ENCODE measurements around the gene AHNAK.

AHNAK gene

GRCh38 chr11:62538470-62539237 is 8.0 kb downstream of the AHNAK start:
- TF ChIP-seq POLR2A (IDR thresholded peaks at IDR 0.05; ENCODE audit: low read depth, low read length) = no peak; the same call in 1 of the 2 replicates
- DNase-seq (ENCODE audit: insufficient read length, low spot score) (no peak), FAIRE-seq (no peak)

GRCh38 chr11:62536301-62536957 is 10.2 kb downstream of the AHNAK start:
- DNase-seq (ENCODE audit: insufficient read length, low spot score) = no peak
- no peak for FAIRE-seq
- TF ChIP-seq POLR2A (IDR thresholded peaks at IDR 0.05; ENCODE audit: low read depth, low read length) = no peak

GRCh38 chr11:62535802-62536201 is 10.8 kb downstream of the AHNAK start:
- no peak for TF ChIP-seq POLR2A (IDR thresholded peaks at IDR 0.05; ENCODE audit: low read depth, low read length)
- DNase-seq (ENCODE audit: insufficient read length, low spot score) (no peak), FAIRE-seq (no peak)

- FAIRE-seq (no peak), DNase-seq (ENCODE audit: insufficient read length, low spot score) (no peak)
- no peak for TF ChIP-seq POLR2A (IDR thresholded peaks at IDR 0.05; ENCODE audit: low read depth, low read length)
Measured at GRCh38 chr11:62534779-62535545, 11.6 kb downstream of the AHNAK start.

- no peak for DNase-seq (ENCODE audit: insufficient read length, low spot score)
- FAIRE-seq = no peak
- TF ChIP-seq POLR2A (IDR thresholded peaks at IDR 0.05; ENCODE audit: low read depth, low read length) = no peak
Measured at GRCh38 chr11:62532096-62532495, 14.5 kb downstream of the AHNAK start.

DNA sequence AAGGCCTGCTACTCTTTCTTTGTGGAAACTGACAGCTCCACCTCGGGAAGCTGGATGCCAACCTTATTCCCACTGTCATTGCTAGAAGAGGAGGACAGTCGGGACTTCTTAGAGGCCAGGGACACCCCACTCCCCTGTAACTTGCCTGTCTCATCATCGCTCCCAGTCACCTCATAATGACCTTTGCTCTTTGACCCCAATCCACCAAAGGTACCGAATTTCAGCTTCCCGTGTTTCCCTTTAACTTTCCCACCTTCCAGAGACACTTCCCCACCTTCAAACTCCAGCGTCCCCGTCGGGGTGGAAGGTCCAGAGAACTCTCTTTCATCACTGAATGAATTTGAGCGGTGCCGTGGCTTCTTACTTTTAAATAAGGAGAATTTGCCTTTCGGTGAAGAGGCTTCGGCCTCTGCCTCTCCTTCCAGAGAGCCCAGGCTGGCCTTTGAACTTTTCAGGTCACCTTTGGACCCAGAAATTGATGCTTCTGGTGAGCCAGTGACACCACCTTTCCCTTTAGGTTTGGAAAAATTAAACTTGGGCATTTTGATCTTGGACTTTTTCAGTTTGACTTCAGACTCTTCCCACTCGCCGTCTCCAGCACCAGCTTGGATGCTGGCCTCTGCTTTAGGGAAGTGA is 29.8 kb downstream of the AHNAK start:
- DNase-seq (ENCODE audit: insufficient read length, low spot score) = no peak
- FAIRE-seq = no peak
- TF ChIP-seq POLR2A (IDR thresholded peaks at IDR 0.05; ENCODE audit: low read depth, low read length) = no peak

- TF ChIP-seq POLR2A (IDR thresholded peaks at IDR 0.05; ENCODE audit: low read depth, low read length) = no peak
- DNase-seq (ENCODE audit: insufficient read length, low spot score) (no peak), FAIRE-seq (no peak)
Measured at GRCh38 chr11:62514151-62514550, 32.5 kb downstream of the AHNAK start.

- no peak for TF ChIP-seq POLR2A (IDR thresholded peaks at IDR 0.05; ENCODE audit: low read depth, low read length)
- no peak for FAIRE-seq
- DNase-seq (ENCODE audit: insufficient read length, low spot score) = no peak
Measured at GRCh38 chr11:62513626-62514025, 33.0 kb downstream of the AHNAK start.

GRCh38 chr11:62512961-62513360 is 33.6 kb downstream of the AHNAK start:
- FAIRE-seq (no peak), DNase-seq (ENCODE audit: insufficient read length, low spot score) (no peak)
- TF ChIP-seq POLR2A (IDR thresholded peaks at IDR 0.05; ENCODE audit: low read depth, low read length) = no peak

DNA sequence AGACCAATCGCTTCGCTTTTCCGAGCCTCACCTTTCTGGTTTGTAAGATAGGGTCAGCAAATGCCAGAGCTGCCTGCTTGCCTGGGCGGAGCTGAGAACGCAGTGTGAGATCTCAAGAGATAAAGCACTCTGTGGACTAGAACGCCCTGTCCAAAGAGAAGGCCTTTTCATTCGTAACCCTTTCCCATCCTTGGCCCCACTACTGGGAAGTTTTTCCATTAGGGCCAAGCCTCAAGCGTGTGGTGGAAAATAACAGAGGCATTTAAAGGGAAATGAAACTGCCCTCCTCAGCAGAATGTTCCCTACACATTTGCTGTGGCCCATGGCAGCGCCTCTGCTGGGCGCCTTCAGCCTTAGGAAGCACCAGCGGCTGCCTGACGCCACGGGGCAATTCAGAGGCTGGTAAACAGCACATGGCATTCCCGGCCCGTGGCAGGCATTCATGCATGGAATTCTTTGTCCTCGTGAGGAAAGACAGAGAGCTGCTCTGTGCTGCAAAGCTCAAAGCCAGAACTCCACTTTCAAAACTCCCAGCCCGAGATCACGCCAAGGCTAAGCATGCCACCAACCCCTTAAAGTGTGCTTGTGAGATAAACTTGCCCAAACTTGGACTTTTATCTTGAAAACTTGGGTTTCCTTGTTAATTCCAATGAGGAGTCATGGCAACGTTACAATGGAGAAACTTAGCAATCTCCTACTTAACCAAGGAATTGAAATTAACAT is 38.1 kb downstream of the AHNAK start:
- no peak for DNase-seq (ENCODE audit: insufficient read length, low spot score)
- FAIRE-seq = no peak
- TF ChIP-seq POLR2A (IDR thresholded peaks at IDR 0.05; ENCODE audit: low read depth, low read length) = no peak

- TF ChIP-seq POLR2A (IDR thresholded peaks at IDR 0.05; ENCODE audit: low read depth, low read length) = no peak
Measured at GRCh38 chr11:62507125-62507422, 39.5 kb downstream of the AHNAK start.

DNA sequence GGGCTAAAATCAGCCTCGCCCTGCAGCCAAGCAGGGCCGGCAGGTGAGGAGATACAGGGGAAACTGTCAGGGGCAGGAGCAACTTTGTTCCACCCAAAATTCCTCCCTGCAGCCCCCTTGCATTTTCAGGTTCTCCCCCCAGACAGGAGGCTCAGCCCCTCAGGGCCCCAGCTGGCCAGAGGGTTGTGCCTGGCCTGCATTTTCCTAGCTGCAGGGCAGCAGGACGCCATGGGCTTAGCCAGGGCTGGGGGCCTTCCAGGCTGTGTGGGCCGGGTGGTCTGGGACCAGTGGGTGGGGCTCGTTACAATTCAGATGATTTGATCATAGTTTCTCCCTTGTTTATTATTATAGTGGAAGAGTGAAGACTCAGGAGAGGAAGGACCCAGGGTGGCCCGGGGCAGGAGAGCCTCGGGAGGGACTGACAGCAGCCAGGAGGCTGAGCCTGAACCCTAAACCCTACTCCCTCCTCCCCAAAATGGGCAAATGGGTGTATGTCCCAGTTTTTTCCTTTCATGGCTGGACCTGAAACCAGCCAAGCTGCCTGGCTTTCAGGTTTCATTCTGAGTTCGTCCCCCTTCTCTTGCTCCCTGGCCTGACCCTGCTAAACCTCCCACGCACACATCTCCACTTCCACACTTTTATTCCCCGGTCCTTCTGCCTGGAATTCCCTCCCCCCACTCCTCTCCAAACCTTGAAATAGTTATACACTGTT is 40.0 kb downstream of the AHNAK start:
- DNase-seq (ENCODE audit: insufficient read length, low spot score) (no peak), FAIRE-seq (no peak)
- no peak for TF ChIP-seq POLR2A (IDR thresholded peaks at IDR 0.05; ENCODE audit: low read depth, low read length)

More at GRCh38 chr11:62507125-62507422, 39.5 kb downstream of the AHNAK start:
- FAIRE-seq = no peak
- no peak for DNase-seq (ENCODE audit: insufficient read length, low spot score)

Measured in H54 (cell line).